SHP77 (cell line): Measurements from ENCODE around the gene STXBP6.

Experiments
- DNase-seq, 2 experiments: peaks; one replicate each; lab custom pipeline; 2025; lab: John Stamatoyannopoulos, UW

STXBP6 gene

GRCh38 chr14:25052385-25052784, 2.4 kb upstream of the STXBP6 start:
- no peak for DNase-seq

GRCh38 chr14:25050269-25051150, 563 bp upstream of the STXBP6 start:
- DNase-seq = no peak

- DNase-seq = no peak
Observed at GRCh38 chr14:25049093-25049567, 817 bp downstream of the STXBP6 start.

- no peak for DNase-seq
Observed at GRCh38 chr14:25048170-25049016, 1.6 kb downstream of the STXBP6 start.

GRCh38 chr14:25046301-25046943, 3.5 kb downstream of the STXBP6 start:
- no peak for DNase-seq

- DNase-seq = no peak
Observed at GRCh38 chr14:25044106-25044698, 5.7 kb downstream of the STXBP6 start.

- DNase-seq = peak in 1 of 2 experiments; percentile 1
Observed at GRCh38 chr14:25042362-25043299, 7.3 kb downstream of the STXBP6 start.

- peak in 1 of 2 experiments; percentile 2 for DNase-seq
Observed at GRCh38 chr14:25041898-25042297, 8.0 kb downstream of the STXBP6 start.

GRCh38 chr14:25041484-25041883, 8.5 kb downstream of the STXBP6 start:
- no peak for DNase-seq

GRCh38 chr14:25039933-25040332, 10.0 kb downstream of the STXBP6 start:
- no peak for DNase-seq

- DNase-seq = no peak
Observed at GRCh38 chr14:25038044-25038668, 11.8 kb downstream of the STXBP6 start.

- no peak for DNase-seq
Observed at GRCh38 chr14:25037032-25037431, 12.9 kb downstream of the STXBP6 start.

- DNase-seq = no peak
Observed at GRCh38 chr14:25034803-25035681, 14.9 kb downstream of the STXBP6 start.

GRCh38 chr14:25033358-25033757, 16.6 kb downstream of the STXBP6 start:
- no peak for DNase-seq

GRCh38 chr14:25032092-25032784, 17.7 kb downstream of the STXBP6 start:
- DNase-seq = peak; percentile 27 to 49

- no peak for DNase-seq
Observed at GRCh38 chr14:25026476-25027137, 23.3 kb downstream of the STXBP6 start.

- DNase-seq = no peak
Observed at GRCh38 chr14:25019892-25020291, 30.1 kb downstream of the STXBP6 start.

GRCh38 chr14:25017562-25017961, 32.4 kb downstream of the STXBP6 start:
- DNase-seq = no peak
